ENCODE results near the gene SVEP1.

- TF ChIP-seq CTCF (conservative IDR thresholded peaks at IDR 0.05; ENCODE audit: low read depth, low read length), result no peak
- no peak for TF ChIP-seq EZH2 (IDR thresholded peaks at IDR 0.05; ENCODE audit: low read length, unreplicated experiment)
- no peak for TF ChIP-seq EZH2phosphoT487 (IDR thresholded peaks at IDR 0.05; ENCODE audit: borderline replicate concordance, low read length)
Observed at GRCh38 chr9:110615498-110615897, 36.0 kb upstream of the SVEP1 start.
